ENCODE results near the gene RASGRP3. TPM values are rescaled to one million over a fixed set of nuclear protein-coding genes. Genes with fewer than 3 reads are reported as not detected.

RASGRP3 gene
- total RNA-seq, 1 experiment from 2014 or later: 0.59 TPM

DNA sequence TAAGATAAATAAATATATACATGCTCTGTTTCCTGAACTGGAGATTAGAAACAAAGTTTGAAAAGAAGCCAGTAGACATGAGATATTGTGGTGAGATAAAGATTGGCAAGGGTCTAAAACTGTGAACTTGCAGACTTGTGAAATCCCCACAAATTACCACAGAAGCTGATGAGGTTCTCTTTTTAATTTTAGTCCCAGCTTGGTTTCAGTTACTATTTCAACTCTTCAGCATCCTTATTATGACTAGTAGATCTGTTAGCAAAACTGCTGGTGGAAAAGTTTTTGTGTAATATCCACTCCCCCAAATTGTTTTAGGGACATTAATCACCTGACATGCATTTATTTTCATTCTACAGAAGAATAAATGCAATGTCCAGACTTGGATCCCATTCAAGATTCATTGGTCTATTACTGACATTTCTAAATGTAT, 20.8 kb downstream of the RASGRP3 start:
- intact Hi-C loops (cut with micrococcal nuclease): no loop called here
- H3K4me2 ChIP-seq (ENCODE audit: low read length): no peak overlapping the region

More for the DNA sequence above, 20.8 kb downstream of the RASGRP3 start:
- Histone ChIP-seq H3K79me2 (ENCODE audit: insufficient read depth, low read length) (no peaks in the 10 kb centered on the region), H3K4me1 (ENCODE audit: control insufficient read depth in 1 of 2, insufficient read depth in 2 of 2, low read length in 2 of 2) (peaks cover 0 to 3% of the 10 kb centered on the region in 2 experiments; a peak in 1 of 4 replicates), H3K27ac (ENCODE audit: low read depth, low read length) (no peak overlapping the region), H3K9me2 (ENCODE audit: insufficient read depth) (no peaks in the 10 kb centered on the region), H4K20me1 (ENCODE audit: insufficient read depth) (no peaks in the 10 kb centered on the region), H3K9ac (ENCODE audit: low read length) (no peak overlapping the region), H3K27me3 (ENCODE audit: insufficient read depth, low read length) (no peaks in the 10 kb centered on the region), H3K9me3 (ENCODE audit: control insufficient read depth in 1 of 2, insufficient read depth in 1 of 2, low read depth in 1 of 2, low read length in 2 of 2) (no peaks in the 10 kb centered on the region), H3K4me3 (replicated peaks in 1 of 2; ENCODE audit: low read depth in 1 of 2, low read length in 2 of 2) (no peak overlapping the region), H2AFZ (ENCODE audit: low read depth, low read length, poor library complexity, severe bottlenecking) (no peak overlapping the region), H3K36me3 (ENCODE audit: control insufficient read depth in 1 of 2, insufficient read depth in 2 of 2, low read length in 2 of 2) (no peaks in the 10 kb centered on the region)
- no peak for DNase-seq (ENCODE audit: low read depth, low spot score)
- CTCF ChIA-PET: no interaction called here
- RAD21 ChIA-PET (ENCODE audit: low non-redundant PET in 1 of 2, low total read pairs in 2 of 2, uncharacterized antibody in 2 of 2, unreplicated experiment in 2 of 2): no interaction called here
- TF ChIP-seq, protein P1, sequence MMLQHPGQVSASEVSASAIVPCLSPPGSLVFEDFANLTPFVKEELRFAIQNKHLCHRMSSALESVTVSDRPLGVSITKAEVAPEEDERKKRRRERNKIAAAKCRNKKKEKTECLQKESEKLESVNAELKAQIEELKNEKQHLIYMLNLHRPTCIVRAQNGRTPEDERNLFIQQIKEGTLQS (IDR thresholded peaks at IDR 0.05): no peak
- TF ChIP-seq ZBTB33 (IDR thresholded peaks at IDR 0.05; ENCODE audit: extremely low read depth, insufficient replicate concordance, low read length) (no peak), ZNF274 (IDR thresholded peaks at IDR 0.05; ENCODE audit: low read depth, low read length) (no peak), RAD21 (IDR thresholded peaks at IDR 0.05; ENCODE audit: low read depth) (no peak), SP1 (IDR thresholded peaks at IDR 0.05; ENCODE audit: low read depth) (no peak), EGR1 (IDR thresholded peaks at IDR 0.05; ENCODE audit: low read depth) (no peak)
- TF ChIP-seq, protein P2, sequence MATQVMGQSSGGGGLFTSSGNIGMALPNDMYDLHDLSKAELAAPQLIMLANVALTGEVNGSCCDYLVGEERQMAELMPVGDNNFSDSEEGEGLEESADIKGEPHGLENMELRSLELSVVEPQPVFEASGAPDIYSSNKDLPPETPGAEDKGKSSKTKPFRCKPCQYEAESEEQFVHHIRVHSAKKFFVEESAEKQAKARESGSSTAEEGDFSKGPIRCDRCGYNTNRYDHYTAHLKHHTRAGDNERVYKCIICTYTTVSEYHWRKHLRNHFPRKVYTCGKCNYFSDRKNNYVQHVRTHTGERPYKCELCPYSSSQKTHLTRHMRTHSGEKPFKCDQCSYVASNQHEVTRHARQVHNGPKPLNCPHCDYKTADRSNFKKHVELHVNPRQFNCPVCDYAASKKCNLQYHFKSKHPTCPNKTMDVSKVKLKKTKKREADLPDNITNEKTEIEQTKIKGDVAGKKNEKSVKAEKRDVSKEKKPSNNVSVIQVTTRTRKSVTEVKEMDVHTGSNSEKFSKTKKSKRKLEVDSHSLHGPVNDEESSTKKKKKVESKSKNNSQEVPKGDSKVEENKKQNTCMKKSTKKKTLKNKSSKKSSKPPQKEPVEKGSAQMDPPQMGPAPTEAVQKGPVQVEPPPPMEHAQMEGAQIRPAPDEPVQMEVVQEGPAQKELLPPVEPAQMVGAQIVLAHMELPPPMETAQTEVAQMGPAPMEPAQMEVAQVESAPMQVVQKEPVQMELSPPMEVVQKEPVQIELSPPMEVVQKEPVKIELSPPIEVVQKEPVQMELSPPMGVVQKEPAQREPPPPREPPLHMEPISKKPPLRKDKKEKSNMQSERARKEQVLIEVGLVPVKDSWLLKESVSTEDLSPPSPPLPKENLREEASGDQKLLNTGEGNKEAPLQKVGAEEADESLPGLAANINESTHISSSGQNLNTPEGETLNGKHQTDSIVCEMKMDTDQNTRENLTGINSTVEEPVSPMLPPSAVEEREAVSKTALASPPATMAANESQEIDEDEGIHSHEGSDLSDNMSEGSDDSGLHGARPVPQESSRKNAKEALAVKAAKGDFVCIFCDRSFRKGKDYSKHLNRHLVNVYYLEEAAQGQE (IDR thresholded peaks at IDR 0.05; ENCODE audit: low read depth): no peak
- BruUV-seq (replicated peaks): no TSS peak
- POLR2A ChIA-PET: no interaction called here
- no peak for ATAC-seq

Data from HCT116 (cell line).